Limb (tissue), 2 donors: ENCODE results near the gene CCDC3.

Experiments
- DNase-seq, 2 donors: peaks; one replicate each; pipeline ENCODE4 v3.0.0-alpha.2; 2016; ENCODE audit errors: extremely low spot score in 2 of 2

CCDC3 gene

DNA sequence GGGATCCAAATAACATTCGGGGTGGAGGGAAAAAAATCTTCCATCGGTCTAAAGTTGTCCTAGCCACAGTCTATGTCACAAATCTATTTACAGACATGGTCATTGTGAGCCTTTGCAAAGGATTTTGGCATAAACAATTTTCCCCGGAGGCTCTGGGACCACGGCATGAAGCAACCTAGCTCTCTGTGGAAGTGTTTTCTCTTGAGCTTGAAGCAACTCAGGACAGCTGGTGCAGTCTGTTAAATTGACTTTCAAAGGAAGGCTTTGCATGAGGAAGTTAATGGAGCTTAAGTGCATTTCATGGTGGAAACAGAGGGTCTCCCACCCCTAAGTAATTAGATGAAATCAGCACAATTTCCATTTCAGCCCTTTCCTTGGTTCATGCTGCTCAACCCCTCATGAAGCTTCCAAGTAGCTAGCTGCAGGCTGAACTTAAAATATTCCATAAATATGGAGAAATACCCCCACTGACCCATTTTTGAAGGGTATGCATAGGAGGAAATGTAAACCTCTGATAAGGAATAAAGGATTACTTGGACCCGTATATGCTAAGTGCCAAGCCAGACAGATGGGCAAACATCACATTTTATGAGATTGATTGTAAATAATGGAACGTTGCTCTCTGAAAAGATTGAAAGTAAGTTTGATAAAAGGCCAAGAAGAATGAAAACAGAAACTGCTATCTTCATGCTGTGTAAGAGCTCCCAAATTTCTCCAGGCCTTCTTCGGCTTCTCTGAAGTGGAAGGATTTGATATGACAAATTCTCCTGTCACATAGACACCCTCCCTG, 39.9 kb downstream of the CCDC3 start:
- DNase-seq: no peak

DNA sequence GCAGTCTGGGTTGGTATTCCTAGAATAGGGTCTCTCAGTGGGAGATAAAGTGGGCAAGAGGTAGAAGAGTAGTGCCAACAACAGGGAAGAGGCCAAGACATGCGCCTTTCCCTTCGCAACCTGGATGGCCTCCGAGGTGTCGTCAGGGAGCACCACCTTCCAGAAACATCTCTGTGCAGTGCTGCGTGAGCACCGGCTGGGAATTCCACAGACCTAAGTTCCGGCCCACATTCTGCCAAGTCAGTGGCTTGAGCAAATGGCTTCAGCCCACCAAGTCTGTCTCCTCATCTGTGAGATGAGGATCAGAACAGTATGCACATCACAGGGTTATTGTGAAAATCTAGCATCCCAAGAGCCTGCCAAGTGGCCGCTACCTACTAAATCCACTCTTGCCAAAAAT, 40.6 kb downstream of the CCDC3 start:
- DNase-seq: no peak

- no peak for DNase-seq
Measured at GRCh38 chr10:12960334-12960898, 41.1 kb downstream of the CCDC3 start.

DNA sequence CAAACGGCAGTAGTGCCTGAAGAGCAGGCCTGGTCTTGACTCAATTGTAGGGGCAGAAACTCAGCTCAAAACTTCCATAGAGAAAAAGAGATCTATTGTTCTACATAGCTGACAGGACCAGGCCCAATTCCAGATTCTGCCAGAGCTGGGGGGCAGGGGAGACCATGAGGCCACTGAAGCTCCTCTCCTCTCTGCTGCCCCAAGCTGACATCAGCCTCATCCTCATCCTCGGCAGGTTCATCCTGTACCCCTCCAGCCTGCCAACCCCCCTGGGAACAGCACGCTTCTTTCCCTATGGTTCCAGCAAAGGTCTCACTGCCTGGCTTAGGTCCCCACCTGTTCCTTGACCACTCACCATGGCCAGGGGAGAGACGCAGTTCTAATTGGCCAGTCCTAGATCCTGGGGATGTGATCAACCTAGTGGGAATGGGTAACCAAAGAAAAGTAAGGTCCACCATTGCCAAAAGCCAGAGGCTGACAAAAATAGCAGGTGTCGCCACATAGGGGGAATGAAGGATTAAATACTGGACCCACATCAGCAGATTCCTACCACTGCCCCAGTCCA, 42.9 kb downstream of the CCDC3 start:
- no peak for DNase-seq

DNA sequence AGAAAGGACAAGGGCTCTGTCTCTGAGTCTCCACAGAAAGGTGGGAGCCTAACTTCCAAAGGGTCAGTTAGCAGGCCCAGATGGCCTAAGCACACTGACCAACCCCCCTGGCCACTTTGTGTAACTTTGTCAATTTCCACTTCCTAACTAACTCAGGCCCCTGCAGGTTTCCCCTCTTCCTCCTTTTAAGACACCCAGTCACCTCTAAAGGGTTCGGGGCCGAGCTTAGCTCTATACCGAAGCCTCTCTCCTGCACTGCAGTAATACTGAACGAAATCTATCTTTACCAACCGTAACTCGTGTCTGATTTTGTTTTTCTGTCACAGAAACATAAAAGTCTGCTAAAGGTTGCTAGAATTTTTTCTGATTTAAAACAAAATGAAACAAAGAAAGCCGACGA, 44.4 kb downstream of the CCDC3 start:
- DNase-seq: no peak

GRCh38 chr10:12954866-12955265, 46.6 kb downstream of the CCDC3 start:
- no peak for DNase-seq

DNA sequence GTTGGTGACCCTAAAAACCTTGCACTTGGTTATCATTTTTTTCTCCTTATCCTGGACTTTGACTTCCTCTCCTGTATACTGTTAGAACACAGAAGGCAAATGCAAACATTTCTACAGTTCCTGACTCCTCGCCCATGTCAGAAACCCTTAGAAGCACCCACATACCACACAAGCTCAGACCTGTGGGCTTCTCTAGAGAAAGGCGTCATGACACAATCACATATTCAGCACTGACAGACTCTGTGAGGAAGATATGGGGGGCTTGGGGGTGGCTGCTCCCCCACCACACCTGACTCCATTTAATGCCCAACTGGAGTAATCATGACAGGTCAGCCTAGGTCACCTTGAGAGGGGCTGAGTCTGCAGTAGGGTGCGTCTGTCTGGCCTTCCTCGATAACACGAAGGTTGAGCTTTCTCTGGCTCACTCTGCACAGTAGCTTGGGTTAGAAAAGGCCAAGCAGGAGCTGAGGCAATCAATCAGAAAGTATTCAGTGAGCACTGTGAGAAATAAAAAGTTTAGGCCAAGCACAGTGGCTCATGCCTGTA, 50.9 kb downstream of the CCDC3 start:
- no peak for DNase-seq

- no peak for DNase-seq
Measured at GRCh38 chr10:12949248-12949647, 52.3 kb downstream of the CCDC3 start.

DNA sequence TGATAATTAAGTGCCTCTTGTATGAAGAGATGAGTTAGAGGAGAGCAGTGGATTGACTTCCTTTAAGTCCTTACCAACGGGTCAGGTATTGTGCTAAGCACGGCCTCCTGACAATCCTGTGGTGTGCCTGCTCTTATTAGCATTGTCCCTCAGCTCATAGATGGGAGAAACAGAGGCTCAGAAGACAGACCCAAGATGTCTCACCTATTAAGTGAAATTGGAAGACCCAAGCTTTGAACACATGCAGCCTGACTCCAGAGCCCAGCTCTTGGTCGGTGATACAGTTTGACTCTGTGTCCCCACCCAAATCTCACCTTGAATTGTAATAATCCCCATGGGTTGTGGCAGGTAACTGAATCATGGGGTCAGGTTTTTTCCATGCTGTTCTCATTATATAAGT, 53.8 kb downstream of the CCDC3 start:
- no peak for DNase-seq

- no peak for DNase-seq
Measured at GRCh38 chr10:12946372-12946771, 55.1 kb downstream of the CCDC3 start.

GRCh38 chr10:12945690-12946359, 55.7 kb downstream of the CCDC3 start:
- no peak for DNase-seq

DNA sequence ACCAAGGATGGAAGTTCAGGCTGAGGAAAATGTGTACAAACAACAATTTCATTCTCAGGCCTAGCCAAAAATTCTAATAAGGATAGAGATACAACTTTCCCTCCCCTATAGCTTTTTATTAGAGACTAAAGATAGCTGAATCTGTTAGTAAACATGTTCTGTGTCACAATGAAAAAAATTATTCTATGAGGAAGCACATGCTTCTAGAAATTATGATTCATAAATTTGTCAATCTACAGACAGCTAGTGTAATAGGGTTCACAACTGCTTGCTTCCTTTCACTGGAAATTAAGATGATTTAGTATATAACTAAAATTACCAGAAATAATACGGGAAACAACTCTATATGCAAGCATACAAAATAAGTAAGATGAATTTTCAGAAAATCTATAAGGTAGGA, 56.6 kb downstream of the CCDC3 start:
- no peak for DNase-seq

- DNase-seq: no peak
Measured at GRCh38 chr10:12943425-12943824, 58.1 kb downstream of the CCDC3 start.

- DNase-seq: no peak
Measured at GRCh38 chr10:12941966-12942365, 59.5 kb downstream of the CCDC3 start.

- DNase-seq: no peak
Measured at GRCh38 chr10:12940791-12941190, 60.7 kb downstream of the CCDC3 start.

DNA sequence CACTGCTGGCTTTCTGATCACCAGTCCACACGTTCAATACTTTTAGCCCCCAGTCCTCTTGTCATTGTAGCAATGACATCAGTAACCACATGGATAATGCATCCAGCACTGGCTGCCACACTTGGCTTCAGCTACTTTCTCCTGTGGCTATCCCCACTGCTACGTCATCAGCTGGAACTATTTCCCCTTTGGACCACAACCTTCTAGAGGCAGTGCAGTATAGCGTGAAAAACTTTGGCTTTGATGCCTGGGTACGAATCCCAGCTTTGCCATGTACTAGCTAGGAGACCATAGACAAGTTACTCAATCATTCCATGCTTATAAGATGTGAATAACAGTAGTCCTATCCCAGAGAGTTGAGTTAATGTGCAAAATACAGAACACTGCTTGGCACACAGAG, 63.2 kb downstream of the CCDC3 start:
- DNase-seq: no peak

GRCh38 chr10:12937527-12937926, 64.0 kb downstream of the CCDC3 start:
- DNase-seq: no peak

- DNase-seq: no peak
Measured at GRCh38 chr10:12934777-12935176, 66.7 kb downstream of the CCDC3 start.

DNA sequence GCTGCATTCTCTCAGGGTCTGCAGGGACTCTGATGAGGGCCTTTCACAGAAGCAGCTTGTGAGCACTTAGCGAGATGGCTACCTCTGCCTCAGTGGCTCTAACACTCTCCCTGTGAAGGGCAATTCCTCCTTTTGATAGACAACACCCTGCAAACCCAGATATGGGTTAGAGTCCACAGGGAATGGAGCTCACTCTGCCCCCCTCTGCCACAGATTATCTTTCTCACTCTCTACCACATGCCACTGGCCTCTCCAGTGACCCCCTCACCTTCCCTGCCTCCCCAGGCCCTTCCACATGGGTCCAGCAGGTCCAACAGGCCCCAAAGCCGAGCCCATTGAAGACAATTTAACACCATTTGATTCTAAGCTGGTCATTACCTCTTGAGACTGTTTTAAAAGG, 72.1 kb downstream of the CCDC3 start:
- no peak for DNase-seq

DNA sequence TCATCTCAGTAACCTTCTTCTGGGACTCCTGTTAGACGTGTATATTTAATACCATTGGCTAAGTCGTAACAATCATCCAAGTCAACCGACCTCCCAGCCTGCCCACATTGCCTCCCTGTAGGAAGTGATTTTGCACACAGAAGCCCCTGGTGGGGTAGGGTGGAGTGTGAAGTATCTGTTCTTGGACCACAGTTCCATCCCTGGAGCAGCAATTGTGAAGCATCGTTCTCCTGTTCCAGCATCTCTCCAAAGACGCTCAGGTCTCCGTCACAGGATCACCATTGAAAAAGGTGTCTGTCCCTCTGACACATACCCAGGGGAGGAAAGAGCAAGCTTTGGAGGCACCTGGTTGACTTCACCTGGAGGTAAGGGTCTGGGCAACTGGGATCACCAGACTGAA, 72.9 kb downstream of the CCDC3 start:
- no peak for DNase-seq

DNA sequence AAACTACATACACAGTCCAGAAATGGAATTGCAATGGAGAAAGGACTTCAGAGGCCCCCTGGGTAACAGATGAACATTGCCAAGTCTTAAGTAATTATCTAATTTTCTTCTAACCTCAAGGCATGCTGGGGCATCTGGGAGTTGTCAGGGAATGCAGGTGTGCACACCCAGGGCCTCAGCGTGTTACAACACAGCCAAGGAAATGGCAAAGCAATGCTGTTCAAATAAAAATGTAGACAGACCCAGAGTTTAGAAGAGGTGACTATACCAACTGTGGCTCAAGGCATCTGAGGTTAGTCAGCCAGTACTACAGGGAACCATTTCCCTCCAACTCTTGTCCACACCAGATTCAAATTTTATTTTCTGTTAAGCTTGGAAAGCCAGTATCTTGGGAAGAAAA, 73.6 kb downstream of the CCDC3 start:
- DNase-seq: no peak

GRCh38 chr10:12925845-12926244, 75.7 kb downstream of the CCDC3 start:
- DNase-seq: no peak
